ENCODE measurements around the gene WBP11. TPM values are rescaled to one million over a fixed set of nuclear protein-coding genes. Genes with fewer than 3 reads are reported as not detected.

The WBP11 gene
- polyA plus RNA-seq, 2 donors, result 10.7 to 15.2 TPM

DNA sequence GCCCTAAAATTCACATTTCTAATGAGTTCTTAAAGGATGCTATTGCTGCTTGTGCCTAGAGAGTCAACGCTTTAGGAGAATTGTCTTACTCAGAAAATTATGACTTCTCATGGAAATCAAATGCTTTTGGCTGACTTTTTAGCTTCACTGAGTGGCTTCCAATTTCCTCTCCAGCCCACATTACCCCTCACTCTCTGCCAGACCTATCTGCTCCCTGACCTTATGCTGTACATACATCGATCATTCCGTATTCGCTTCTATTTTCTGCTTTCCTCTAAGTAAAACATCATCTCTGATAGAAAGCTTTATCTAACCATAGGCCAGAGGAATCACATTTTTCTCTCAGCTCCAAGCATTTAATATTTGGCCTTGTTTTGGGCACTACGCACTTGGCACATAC, 23.2 kb upstream of the WBP11 start:
- H3K4me3 ChIP-seq (ENCODE audit: low read depth in 1 of 2, low read length in 2 of 2), result no peak overlapping the region
- H3K9me3 ChIP-seq (ENCODE audit: control insufficient read depth in 2 of 2, insufficient read depth in 1 of 2, low read depth in 1 of 2, low read length in 1 of 2), result no peaks in the 10 kb centered on the region
- WGBS, 2 donors, result 79 to 82% methylated on average over 5 of the region's 5 CpGs
- no peaks in the 10 kb centered on the region for H3K27me3 ChIP-seq (ENCODE audit: control insufficient read depth in 1 of 2, insufficient read depth in 2 of 2, low read length in 2 of 2)
- H3K4me1 ChIP-seq (ENCODE audit: control insufficient read depth in 2 of 2, insufficient read depth in 2 of 2, low read length in 1 of 2), result no peaks in the 10 kb centered on the region
- no peaks in the 10 kb centered on the region for H3K36me3 ChIP-seq (ENCODE audit: control insufficient read depth in 2 of 2, insufficient read depth in 2 of 2, low read length in 1 of 2)
- H3K27ac ChIP-seq (ENCODE audit: low read depth in 2 of 2, low read length in 1 of 2), result no peak overlapping the region

DNA sequence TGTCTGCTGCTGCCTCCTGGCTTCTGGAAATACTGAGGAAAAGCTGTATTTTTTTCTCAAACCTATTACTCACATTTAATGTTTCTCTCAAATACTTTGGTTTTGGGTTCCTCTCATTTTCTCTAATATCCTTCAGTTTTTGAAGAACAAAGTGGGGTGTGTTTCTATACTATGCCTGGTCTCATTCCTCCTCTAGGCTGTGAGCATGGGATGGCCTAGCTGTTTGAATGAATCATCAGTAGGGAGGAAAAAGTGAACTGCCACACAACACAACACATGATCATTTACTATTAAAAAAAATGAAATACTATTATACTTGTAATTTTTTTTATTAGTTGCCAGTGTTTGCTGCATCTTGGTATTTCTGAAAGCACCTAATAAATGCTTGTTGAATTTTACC, 22.0 kb upstream of the WBP11 start:
- Histone ChIP-seq H3K27me3 (ENCODE audit: control insufficient read depth in 1 of 2, insufficient read depth in 2 of 2, low read length in 2 of 2) (no peaks in the 10 kb centered on the region), H3K4me3 (ENCODE audit: low read depth in 1 of 2, low read length in 2 of 2) (no peak overlapping the region), H3K9me3 (ENCODE audit: control insufficient read depth in 2 of 2, insufficient read depth in 1 of 2, low read depth in 1 of 2, low read length in 1 of 2) (no peaks in the 10 kb centered on the region), H3K27ac (ENCODE audit: low read depth in 2 of 2, low read length in 1 of 2) (no peak overlapping the region), H3K4me1 (ENCODE audit: control insufficient read depth in 2 of 2, insufficient read depth in 2 of 2, low read length in 1 of 2) (no peaks in the 10 kb centered on the region), H3K36me3 (ENCODE audit: control insufficient read depth in 2 of 2, insufficient read depth in 2 of 2, low read length in 1 of 2) (no peaks in the 10 kb centered on the region)

DNA sequence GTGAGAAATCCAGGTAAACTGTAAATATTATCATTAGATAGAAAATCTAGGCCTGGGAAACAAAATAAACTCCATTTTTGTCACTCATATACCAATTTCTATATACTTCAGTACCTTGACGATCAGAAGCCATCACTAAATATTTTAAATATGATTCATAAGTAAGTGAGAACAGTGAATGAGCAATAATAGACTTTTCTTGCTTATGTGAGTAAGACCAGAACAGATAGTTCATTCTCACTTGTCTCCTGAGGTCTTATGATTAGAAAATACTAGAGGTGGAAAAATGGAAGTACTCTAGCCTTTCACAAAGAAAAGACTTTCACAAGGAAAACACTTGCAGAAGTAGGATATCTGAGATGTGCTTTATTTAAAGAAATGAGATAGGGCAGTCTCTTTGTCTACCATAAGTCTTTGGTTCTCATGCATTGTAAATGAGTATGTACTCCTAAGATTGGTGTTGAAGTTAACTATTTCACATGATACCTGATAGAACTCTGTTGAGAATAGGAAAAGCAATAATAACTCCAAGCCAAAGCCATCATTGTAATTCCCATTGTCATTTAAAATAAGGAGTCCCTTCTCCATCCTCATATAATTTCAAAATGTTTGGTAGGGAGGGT, 20.8 kb upstream of the WBP11 start:
- no peaks in the 10 kb centered on the region for H3K36me3 ChIP-seq (ENCODE audit: control insufficient read depth in 2 of 2, insufficient read depth in 2 of 2, low read length in 1 of 2)
- H3K4me3 ChIP-seq (ENCODE audit: low read depth in 1 of 2, low read length in 2 of 2), result no peak overlapping the region
- H3K27ac ChIP-seq (ENCODE audit: low read depth in 2 of 2, low read length in 1 of 2), result no peak overlapping the region
- 62 to 73% methylated on average over 1 of the region's 1 CpG for WGBS, 2 donors
- H3K27me3 ChIP-seq (ENCODE audit: control insufficient read depth in 1 of 2, insufficient read depth in 2 of 2, low read length in 2 of 2), result no peaks in the 10 kb centered on the region
- no peaks in the 10 kb centered on the region for H3K4me1 ChIP-seq (ENCODE audit: control insufficient read depth in 2 of 2, insufficient read depth in 2 of 2, low read length in 1 of 2)
- H3K9me3 ChIP-seq (ENCODE audit: control insufficient read depth in 2 of 2, insufficient read depth in 1 of 2, low read depth in 1 of 2, low read length in 1 of 2), result no peaks in the 10 kb centered on the region

DNA sequence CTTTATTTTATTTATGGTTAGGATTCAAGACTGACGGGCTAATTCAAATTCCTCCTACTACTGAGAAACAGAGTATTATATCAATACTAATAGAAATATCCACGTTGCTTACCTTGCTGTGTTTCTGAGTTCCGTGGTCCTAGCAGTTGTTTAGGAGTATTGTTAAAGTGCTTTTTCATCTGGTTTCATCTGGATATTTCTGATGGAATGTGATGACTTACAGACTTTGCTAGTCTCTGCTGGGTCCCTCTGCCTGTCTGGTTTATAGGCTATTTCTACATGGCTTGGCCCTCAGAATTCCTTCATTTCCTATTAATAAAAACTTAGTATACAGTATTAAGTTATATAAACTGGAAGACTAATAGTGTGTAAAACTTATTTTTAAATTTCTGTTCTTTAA, 10.7 kb upstream of the WBP11 start, which contains the start of gene SMCO3:
Gene SMCO3 (minus strand): TSS at position 169 of the 400 bp plus-strand sequence. CDS start 7,502 bp downstream, outside the sequence.
- Histone ChIP-seq H3K4me3 (ENCODE audit: low read depth in 1 of 2, low read length in 2 of 2) (no peak within 1 kb of the TSS), H3K27me3 (ENCODE audit: control insufficient read depth in 1 of 2, insufficient read depth in 2 of 2, low read length in 2 of 2) (no peaks in the 10 kb centered on the region), H3K36me3 (ENCODE audit: control insufficient read depth in 2 of 2, insufficient read depth in 2 of 2, low read length in 1 of 2) (no peaks in the 10 kb centered on the region), H3K4me1 (ENCODE audit: control insufficient read depth in 2 of 2, insufficient read depth in 2 of 2, low read length in 1 of 2) (no peaks in the 10 kb centered on the region), H3K9me3 (ENCODE audit: control insufficient read depth in 2 of 2, insufficient read depth in 1 of 2, low read depth in 1 of 2, low read length in 1 of 2) (no peaks in the 10 kb centered on the region), H3K27ac (ENCODE audit: low read depth in 2 of 2, low read length in 1 of 2) (no peak within 1 kb of the TSS)
- 83% methylated on average over 3 of the region's 3 CpGs for WGBS, 2 donors

DNA sequence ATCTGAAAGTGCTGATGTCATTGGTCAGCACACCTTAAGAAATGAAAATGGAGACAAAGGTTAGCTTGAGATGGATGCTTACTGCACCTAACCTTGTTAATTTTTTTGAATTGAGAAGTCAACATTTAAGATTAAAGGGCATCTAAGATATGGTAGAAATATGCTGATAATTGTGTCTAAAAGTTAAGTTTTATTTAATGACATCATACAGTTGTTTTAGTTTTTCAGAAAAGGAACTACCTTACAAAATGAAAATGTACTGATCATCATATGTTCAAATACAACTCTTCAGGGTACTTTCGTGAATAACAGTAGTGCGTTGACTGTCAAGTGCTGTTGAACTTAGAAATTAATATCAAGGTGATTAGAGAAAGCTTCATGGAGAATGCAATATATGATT, 8.2 kb upstream of the WBP11 start:
- WGBS, 2 donors, result 95 to 100% methylated on average over 2 of the region's 2 CpGs
- H3K27me3 ChIP-seq (ENCODE audit: control insufficient read depth in 1 of 2, insufficient read depth in 2 of 2, low read length in 2 of 2), result no peaks in the 10 kb centered on the region
- no peak overlapping the region for H3K4me3 ChIP-seq (ENCODE audit: low read depth in 1 of 2, low read length in 2 of 2)
- no peaks in the 10 kb centered on the region for H3K4me1 ChIP-seq (ENCODE audit: control insufficient read depth in 2 of 2, insufficient read depth in 2 of 2, low read length in 1 of 2)
- H3K36me3 ChIP-seq (ENCODE audit: control insufficient read depth in 2 of 2, insufficient read depth in 2 of 2, low read length in 1 of 2), result no peaks in the 10 kb centered on the region
- no peak overlapping the region for H3K27ac ChIP-seq (ENCODE audit: low read depth in 2 of 2, low read length in 1 of 2)
- H3K9me3 ChIP-seq (ENCODE audit: control insufficient read depth in 2 of 2, insufficient read depth in 1 of 2, low read depth in 1 of 2, low read length in 1 of 2), result no peaks in the 10 kb centered on the region

DNA sequence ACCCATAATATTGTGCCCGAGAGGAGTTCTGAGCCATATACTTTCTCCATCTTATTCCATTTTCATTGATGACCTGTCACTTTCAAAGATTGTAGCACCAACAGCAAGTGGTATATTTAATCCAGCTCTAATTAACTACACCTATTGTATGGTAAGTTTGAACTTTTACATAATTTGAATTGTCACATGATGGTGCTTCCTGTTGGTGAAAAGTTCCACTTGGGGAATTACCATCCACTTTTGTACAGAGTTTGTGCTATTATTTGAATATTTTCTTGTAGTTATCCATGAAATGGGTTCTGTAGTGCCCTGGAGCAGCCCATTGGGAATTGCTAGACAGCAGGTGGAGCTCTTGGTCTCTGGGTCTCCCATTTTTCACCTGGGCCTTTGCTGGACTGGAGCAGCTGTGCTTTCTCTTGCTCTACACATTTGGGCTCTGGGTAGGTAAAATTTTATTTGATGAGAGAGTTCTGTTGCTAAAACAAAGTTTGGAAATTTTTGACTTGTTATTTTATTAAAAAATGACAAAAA, 7.7 kb upstream of the WBP11 start:
- Histone ChIP-seq H3K9me3 (ENCODE audit: control insufficient read depth in 2 of 2, insufficient read depth in 1 of 2, low read depth in 1 of 2, low read length in 1 of 2) (no peaks in the 10 kb centered on the region), H3K36me3 (ENCODE audit: control insufficient read depth in 2 of 2, insufficient read depth in 2 of 2, low read length in 1 of 2) (no peaks in the 10 kb centered on the region), H3K4me1 (ENCODE audit: control insufficient read depth in 2 of 2, insufficient read depth in 2 of 2, low read length in 1 of 2) (no peaks in the 10 kb centered on the region), H3K27ac (ENCODE audit: low read depth in 2 of 2, low read length in 1 of 2) (no peak overlapping the region), H3K27me3 (ENCODE audit: control insufficient read depth in 1 of 2, insufficient read depth in 2 of 2, low read length in 2 of 2) (no peaks in the 10 kb centered on the region), H3K4me3 (ENCODE audit: low read depth in 1 of 2, low read length in 2 of 2) (no peak overlapping the region)
- 90 to 98% methylated on average over 1 of the region's 1 CpG for WGBS, 2 donors

DNA sequence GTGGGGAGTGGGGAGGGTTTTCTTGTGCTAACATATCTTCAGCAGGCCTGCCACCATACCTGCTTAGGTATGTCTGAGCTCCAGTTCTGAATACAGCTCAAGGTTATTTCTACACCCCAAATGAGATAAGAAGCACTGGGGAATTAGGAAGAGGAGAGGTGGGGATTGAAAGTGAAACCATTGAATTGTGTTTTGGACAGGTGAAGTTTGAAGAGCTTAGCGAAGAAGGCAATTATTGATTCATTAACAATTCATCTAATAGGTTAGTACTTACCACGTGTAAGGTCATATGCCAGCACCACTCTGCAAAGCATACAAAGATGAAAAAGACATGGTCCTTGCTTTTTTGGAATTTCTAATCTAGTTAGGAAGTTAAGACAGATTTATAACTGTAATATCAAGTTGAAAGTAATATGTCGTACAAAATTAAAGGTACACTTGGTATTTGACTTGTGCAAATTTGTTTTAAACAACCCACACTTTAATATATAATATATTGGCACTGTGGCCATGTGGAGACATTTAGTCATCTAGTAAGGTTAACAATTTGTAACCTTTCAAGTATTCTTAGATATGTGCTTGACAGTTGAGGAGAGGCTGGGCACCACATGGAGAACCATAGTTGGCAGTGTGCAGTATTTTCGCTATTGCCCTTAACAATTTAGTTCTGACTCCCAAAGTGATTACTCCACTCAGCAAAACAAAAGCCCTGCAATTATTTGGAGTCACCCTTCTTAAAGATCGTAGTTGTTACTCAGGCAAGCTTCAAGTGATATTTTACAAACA, 7.1 kb upstream of the WBP11 start:
- Histone ChIP-seq H3K27ac (ENCODE audit: low read depth in 2 of 2, low read length in 1 of 2) (no peak overlapping the region), H3K4me3 (ENCODE audit: low read depth in 1 of 2, low read length in 2 of 2) (no peak overlapping the region), H3K4me1 (ENCODE audit: control insufficient read depth in 2 of 2, insufficient read depth in 2 of 2, low read length in 1 of 2) (no peaks in the 10 kb centered on the region), H3K36me3 (ENCODE audit: control insufficient read depth in 2 of 2, insufficient read depth in 2 of 2, low read length in 1 of 2) (no peaks in the 10 kb centered on the region), H3K27me3 (ENCODE audit: control insufficient read depth in 1 of 2, insufficient read depth in 2 of 2, low read length in 2 of 2) (no peaks in the 10 kb centered on the region), H3K9me3 (ENCODE audit: control insufficient read depth in 2 of 2, insufficient read depth in 1 of 2, low read depth in 1 of 2, low read length in 1 of 2) (no peaks in the 10 kb centered on the region)
- WGBS, 2 donors, result 82 to 87% methylated on average over 5 of the region's 5 CpGs

DNA sequence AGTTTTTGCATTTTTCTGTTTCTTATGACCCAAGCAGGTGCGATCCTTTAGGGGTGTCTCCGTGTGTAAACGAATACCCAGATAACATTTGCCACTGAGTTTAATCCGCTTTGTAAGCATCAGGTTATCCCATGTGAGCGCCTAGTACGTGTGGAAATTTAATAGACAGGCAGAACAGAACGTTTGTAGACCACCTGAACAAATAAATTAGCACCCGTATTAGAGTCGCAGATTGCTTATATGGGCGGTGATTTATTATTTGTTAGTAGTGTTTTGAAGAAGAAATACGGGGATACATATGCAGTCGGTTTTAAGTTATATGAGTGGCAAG, 517 bp upstream of the WBP11 start:
- 0% methylated on average over 12 of the region's 12 CpGs for WGBS, 2 donors
- peak overlapping the region; percentile 82 to 100 for H3K4me3 ChIP-seq (ENCODE audit: low read depth in 1 of 2, low read length in 2 of 2)
- H3K27me3 ChIP-seq (ENCODE audit: control insufficient read depth in 1 of 2, insufficient read depth in 2 of 2, low read length in 2 of 2), result no peaks in the 10 kb centered on the region
- no peaks in the 10 kb centered on the region for H3K9me3 ChIP-seq (ENCODE audit: control insufficient read depth in 2 of 2, insufficient read depth in 1 of 2, low read depth in 1 of 2, low read length in 1 of 2)
- H3K4me1 ChIP-seq (ENCODE audit: control insufficient read depth in 2 of 2, insufficient read depth in 2 of 2, low read length in 1 of 2), result no peaks in the 10 kb centered on the region
- H3K36me3 ChIP-seq (ENCODE audit: control insufficient read depth in 2 of 2, insufficient read depth in 2 of 2, low read length in 1 of 2), result peaks cover 2 to 4% of the 10 kb centered on the region in 2 donors
- peak overlapping the region; percentile 73 to 78 for H3K27ac ChIP-seq (ENCODE audit: low read depth in 2 of 2, low read length in 1 of 2)

DNA sequence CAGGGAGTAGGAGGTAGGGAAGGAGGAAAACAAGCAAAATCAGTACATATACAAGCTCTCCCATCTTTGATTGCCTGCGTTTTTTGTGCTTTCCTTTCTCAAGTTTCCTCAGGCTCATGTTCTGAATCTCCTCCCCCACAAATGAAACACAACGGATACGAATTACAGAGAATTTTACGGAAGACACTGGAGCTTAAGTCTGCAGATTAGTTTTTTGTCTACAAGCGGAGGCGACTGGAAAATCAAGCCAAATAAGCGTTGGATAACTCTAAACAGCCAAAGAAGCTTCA, 612 bp downstream of the WBP11 start:
- H3K36me3 ChIP-seq (ENCODE audit: control insufficient read depth in 2 of 2, insufficient read depth in 2 of 2, low read length in 1 of 2), result peaks cover 2 to 4% of the 10 kb centered on the region in 2 donors
- no peaks in the 10 kb centered on the region for H3K27me3 ChIP-seq (ENCODE audit: control insufficient read depth in 1 of 2, insufficient read depth in 2 of 2, low read length in 2 of 2)
- H3K27ac ChIP-seq (ENCODE audit: low read depth in 2 of 2, low read length in 1 of 2), result peak overlapping the region; percentile 74 to 97
- H3K9me3 ChIP-seq (ENCODE audit: control insufficient read depth in 2 of 2, insufficient read depth in 1 of 2, low read depth in 1 of 2, low read length in 1 of 2), result no peaks in the 10 kb centered on the region
- no peaks in the 10 kb centered on the region for H3K4me1 ChIP-seq (ENCODE audit: control insufficient read depth in 2 of 2, insufficient read depth in 2 of 2, low read length in 1 of 2)
- WGBS, 2 donors, result 0% methylated on average over 7 of the region's 7 CpGs
- H3K4me3 ChIP-seq (ENCODE audit: low read depth in 1 of 2, low read length in 2 of 2), result peak overlapping the region; percentile 82 to 100

DNA sequence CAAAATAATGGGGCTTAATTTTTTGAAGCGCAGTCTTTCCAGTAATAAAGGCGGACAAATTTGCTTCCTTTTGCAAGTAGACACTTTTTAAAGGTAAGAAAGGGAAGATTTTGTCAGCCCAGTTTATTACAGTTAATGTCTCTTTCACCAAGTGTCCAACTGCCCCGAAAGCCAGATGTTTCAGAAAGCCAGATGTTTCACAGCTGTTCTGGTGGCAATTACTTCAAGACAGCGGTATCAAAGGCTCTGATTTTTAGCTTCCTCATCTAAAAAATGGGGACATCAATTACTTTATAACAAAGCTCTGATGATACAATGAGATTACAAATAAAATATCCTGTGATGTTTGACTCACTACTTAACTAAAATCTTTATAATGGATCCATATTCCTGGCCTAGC, 1.0 kb downstream of the WBP11 start:
- whole genome bisulfite sequencing, 2 donors, result 64 to 67% methylated on average over 4 of the region's 4 CpGs
- Histone ChIP-seq H3K27ac (ENCODE audit: low read depth in 2 of 2, low read length in 1 of 2) (peak overlapping the region in 1 of 2 donors; percentile 97), H3K36me3 (ENCODE audit: control insufficient read depth in 2 of 2, insufficient read depth in 2 of 2, low read length in 1 of 2) (peaks cover 2 to 4% of the 10 kb centered on the region in 2 donors), H3K27me3 (ENCODE audit: control insufficient read depth in 1 of 2, insufficient read depth in 2 of 2, low read length in 2 of 2) (no peaks in the 10 kb centered on the region), H3K4me3 (ENCODE audit: low read depth in 1 of 2, low read length in 2 of 2) (peak overlapping the region in 1 of 2 donors; percentile 100), H3K4me1 (ENCODE audit: control insufficient read depth in 2 of 2, insufficient read depth in 2 of 2, low read length in 1 of 2) (no peaks in the 10 kb centered on the region), H3K9me3 (ENCODE audit: control insufficient read depth in 2 of 2, insufficient read depth in 1 of 2, low read depth in 1 of 2, low read length in 1 of 2) (no peaks in the 10 kb centered on the region)

All from esophagus (tissue), 2 donors.